Subcutaneous abdominal adipose tissue (tissue), 5 donors: ENCODE measurements around the gene KCNIP4.

Source experiments
- H3K27ac ChIP-seq: one replicate; pipeline ENCODE4 v1.7.0; 2013; ENCODE audit warnings: low read depth, mild to moderate bottlenecking, inconsistent platforms, low read length, moderate library complexity
- H3K27me3 ChIP-seq, 5 donors: one replicate each; pipeline ENCODE4 v1.7.0; 2013; ENCODE audit warnings: low read length in 5 of 5, inconsistent platforms in 1 of 5; ENCODE audit not compliant: control insufficient read depth in 5 of 5, insufficient read depth in 4 of 5
- H3K36me3 ChIP-seq, 5 donors: one replicate each; pipeline ENCODE4 v1.7.0; 2013; ENCODE audit warnings: low read length in 5 of 5; ENCODE audit not compliant: control insufficient read depth in 5 of 5, insufficient read depth in 5 of 5
- H3K4me1 ChIP-seq, 5 donors: one replicate each; pipeline ENCODE4 v1.7.0; 2013; ENCODE audit warnings: low read length in 5 of 5, mild to moderate bottlenecking in 3 of 5, moderate library complexity in 1 of 5; ENCODE audit not compliant: control insufficient read depth in 5 of 5, insufficient read depth in 5 of 5
- H3K4me3 ChIP-seq, 5 donors: one replicate each; pipeline ENCODE4 v1.7.0; 2013; ENCODE audit warnings: low read length in 5 of 5, low read depth in 1 of 5
- H3K9ac ChIP-seq, 5 donors: one replicate each; pipeline ENCODE4 v1.7.0; 2013; ENCODE audit warnings: low read length in 5 of 5, mild to moderate bottlenecking in 4 of 5, moderate library complexity in 3 of 5
- H3K9me3 ChIP-seq, 5 donors: one replicate each; pipeline ENCODE4 v1.7.0; 2013; ENCODE audit warnings: low read length in 5 of 5; ENCODE audit not compliant: control insufficient read depth in 5 of 5
- donor health status: healthy.
- donor health status: healthy.
- donor health status: healthy.
- donor health status: healthy.
- donor health status: healthy.

KCNIP4 gene

DNA sequence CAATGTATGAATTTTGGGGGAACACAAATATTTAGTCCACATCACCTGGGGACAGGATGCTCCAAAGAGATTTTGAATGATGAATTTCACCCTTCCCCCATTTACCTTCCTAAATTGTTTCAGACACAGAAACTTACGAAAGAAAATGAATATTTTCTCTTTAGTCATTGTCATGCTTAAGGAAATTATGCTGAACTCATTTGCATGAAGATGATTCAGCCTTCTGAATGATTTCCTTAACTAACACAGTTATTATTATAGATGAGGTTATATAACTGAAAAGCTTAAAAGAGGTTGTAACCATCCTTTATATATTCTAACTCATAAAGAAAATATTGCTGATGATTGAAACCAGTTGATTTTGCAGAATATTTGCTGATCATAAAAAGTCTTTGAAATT, 61.1 kb downstream of the KCNIP4 start:
- Histone ChIP-seq H3K27ac (no peak overlapping the region), H3K36me3 (no peaks in the 10 kb centered on the region), H3K9ac (no peak overlapping the region), H3K9me3 (no peaks in the 10 kb centered on the region), H3K27me3 (no peaks in the 10 kb centered on the region), H3K4me3 (no peak overlapping the region), H3K4me1 (peaks cover 0 to 10% (median 3%) of the 10 kb centered on the region in 5 donors)

DNA sequence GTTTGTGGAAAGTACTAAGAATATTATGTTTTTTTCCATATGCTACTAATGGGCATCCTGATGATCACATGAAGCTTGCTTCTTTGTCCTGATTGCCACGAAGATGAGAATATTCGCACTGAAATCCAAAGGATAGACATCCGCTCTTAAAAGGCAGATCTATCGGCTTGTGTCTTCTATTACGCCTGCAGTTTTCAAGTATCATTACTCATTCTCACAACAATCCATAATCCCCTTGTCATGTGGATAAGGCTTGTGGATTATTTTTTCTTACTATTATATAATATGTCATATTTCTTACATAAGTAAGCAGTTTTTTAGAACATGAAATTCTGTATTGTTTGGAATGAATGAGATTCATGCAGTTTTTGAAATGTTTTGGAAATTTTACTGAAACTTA, 62.8 kb downstream of the KCNIP4 start:
- Histone ChIP-seq H3K27ac (no peak overlapping the region), H3K9ac (no peak overlapping the region), H3K4me1 (peaks cover 0 to 10% (median 3%) of the 10 kb centered on the region in 5 donors), H3K27me3 (no peaks in the 10 kb centered on the region), H3K9me3 (no peaks in the 10 kb centered on the region), H3K36me3 (no peaks in the 10 kb centered on the region), H3K4me3 (no peak overlapping the region)

DNA sequence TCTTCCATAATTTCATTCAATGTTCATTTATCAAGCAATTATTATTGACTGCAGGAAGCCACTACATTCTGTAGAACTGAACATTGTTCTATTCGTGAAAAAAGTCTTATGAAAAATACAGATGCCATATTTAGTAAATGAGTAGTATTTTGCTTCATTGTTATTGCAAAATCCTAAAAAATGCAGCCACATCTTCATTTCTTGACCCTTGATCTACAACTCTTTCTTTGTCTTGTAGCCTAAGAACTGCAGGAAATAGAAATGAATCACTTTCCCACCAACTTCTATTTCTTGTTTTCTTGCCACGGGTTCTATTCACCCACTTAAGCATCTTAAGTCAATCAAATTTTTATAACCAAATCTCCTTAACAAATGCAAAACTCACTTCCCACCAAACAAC, 63.3 kb downstream of the KCNIP4 start:
- no peaks in the 10 kb centered on the region for H3K9me3 ChIP-seq
- no peaks in the 10 kb centered on the region for H3K27me3 ChIP-seq
- no peak overlapping the region for H3K27ac ChIP-seq
- no peaks in the 10 kb centered on the region for H3K36me3 ChIP-seq
- peaks cover 0 to 10% (median 3%) of the 10 kb centered on the region in 5 donors for H3K4me1 ChIP-seq
- no peak overlapping the region for H3K4me3 ChIP-seq
- no peak overlapping the region for H3K9ac ChIP-seq

GRCh38 chr4:21884615-21885014, 64.0 kb downstream of the KCNIP4 start:
- Histone ChIP-seq H3K27ac (no peak overlapping the region), H3K4me3 (no peak overlapping the region), H3K27me3 (no peaks in the 10 kb centered on the region), H3K9ac (no peak overlapping the region), H3K4me1 (peaks cover 0 to 10% (median 3%) of the 10 kb centered on the region in 5 donors), H3K9me3 (no peaks in the 10 kb centered on the region), H3K36me3 (no peaks in the 10 kb centered on the region)

DNA sequence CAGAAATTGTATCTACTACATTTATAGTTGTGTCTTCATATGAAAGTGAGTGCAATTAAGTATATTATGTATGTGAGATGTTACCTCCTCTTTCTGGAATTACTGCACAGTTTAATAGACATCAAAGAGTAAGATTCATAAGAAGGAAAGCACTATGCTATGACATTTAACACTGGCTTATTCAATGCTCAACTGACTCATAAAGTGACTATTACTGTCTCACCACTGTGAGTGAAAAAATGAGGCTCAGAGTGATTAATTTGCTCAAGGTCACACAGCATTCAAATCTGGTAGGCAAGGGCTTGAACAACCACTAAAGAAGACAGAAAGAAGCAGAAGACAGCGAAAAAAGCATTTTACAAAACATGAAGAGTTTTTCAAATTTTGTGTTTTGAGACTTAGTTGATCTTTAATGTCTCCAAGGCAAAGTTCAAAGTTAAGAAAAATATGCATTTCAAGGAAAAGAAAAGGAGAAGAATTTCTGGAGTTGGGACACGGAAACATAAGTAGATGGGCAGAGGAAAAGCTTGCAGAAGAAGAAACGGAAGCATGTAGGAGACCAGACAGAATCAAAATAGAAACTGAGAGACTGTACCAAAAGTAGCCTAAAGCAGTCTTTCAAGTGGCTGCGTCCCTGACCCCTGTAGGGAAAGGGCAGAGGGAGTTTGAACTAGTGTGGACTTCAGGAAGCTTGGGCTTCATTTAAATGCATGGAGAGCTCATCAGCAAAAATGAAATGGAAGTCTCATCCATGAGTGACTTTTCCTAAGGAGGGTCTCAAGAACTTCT, 66.3 kb downstream of the KCNIP4 start:
- no peaks in the 10 kb centered on the region for H3K36me3 ChIP-seq
- H3K9me3 ChIP-seq, result no peaks in the 10 kb centered on the region
- H3K27ac ChIP-seq, result no peak overlapping the region
- peaks cover 0 to 10% (median 3%) of the 10 kb centered on the region in 5 donors for H3K4me1 ChIP-seq
- no peak overlapping the region for H3K4me3 ChIP-seq
- H3K9ac ChIP-seq, result no peak overlapping the region
- H3K27me3 ChIP-seq, result no peaks in the 10 kb centered on the region

DNA sequence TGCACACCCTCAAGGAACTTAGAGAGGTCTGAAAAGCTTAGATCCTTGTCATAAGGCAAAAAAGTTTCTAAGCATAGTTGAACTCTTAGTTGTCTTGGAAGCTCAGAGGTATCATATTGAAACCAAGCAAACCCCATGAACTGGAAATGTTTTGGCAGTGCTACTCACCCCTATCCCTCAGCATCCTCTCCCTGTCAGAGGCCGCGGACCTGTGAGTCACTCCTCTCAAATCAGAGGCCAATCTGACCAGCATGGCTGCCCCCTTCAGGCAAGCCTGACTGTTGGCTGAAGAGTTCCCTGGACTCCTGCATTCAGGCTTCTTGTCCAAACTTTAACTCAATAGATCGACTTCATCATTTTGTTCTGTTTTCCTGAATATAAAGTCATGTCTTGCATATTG, 69.4 kb downstream of the KCNIP4 start:
- Histone ChIP-seq H3K9me3 (no peaks in the 10 kb centered on the region), H3K27me3 (no peaks in the 10 kb centered on the region), H3K4me3 (no peak overlapping the region), H3K9ac (no peak overlapping the region), H3K36me3 (no peaks in the 10 kb centered on the region), H3K4me1 (no peaks in the 10 kb centered on the region), H3K27ac (no peak overlapping the region)

- Histone ChIP-seq H3K9ac (no peak overlapping the region), H3K27ac (no peak overlapping the region), H3K9me3 (no peaks in the 10 kb centered on the region), H3K4me1 (no peaks in the 10 kb centered on the region), H3K4me3 (no peak overlapping the region), H3K27me3 (no peaks in the 10 kb centered on the region), H3K36me3 (no peaks in the 10 kb centered on the region)
These were observed 71.9 kb downstream of the KCNIP4 start for GRCh38 chr4:21876711-21877110.

DNA sequence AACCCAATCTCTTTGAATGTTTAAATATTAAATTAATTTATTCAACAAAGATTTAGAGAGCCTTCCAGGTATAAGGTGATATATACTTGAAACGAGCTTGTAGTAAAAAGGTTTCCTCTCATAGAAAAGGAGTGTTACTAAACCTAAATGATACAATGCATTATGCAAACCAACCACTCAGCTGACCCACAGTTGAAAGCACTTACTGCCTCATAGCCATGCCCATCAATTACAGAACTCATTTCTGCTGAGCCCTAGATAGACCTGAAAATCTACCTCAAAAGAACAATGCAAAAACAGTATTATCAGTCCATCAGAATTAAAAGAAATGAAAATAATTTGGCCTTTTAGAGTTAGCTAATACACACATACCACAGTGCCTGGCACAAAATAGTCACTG, 75.4 kb downstream of the KCNIP4 start:
- no peak overlapping the region for H3K9ac ChIP-seq
- H3K4me1 ChIP-seq, result no peaks in the 10 kb centered on the region
- H3K36me3 ChIP-seq, result no peaks in the 10 kb centered on the region
- no peak overlapping the region for H3K4me3 ChIP-seq
- no peaks in the 10 kb centered on the region for H3K27me3 ChIP-seq
- no peaks in the 10 kb centered on the region for H3K9me3 ChIP-seq
- H3K27ac ChIP-seq, result no peak overlapping the region

GRCh38 chr4:21872101-21872500, 76.5 kb downstream of the KCNIP4 start:
- Histone ChIP-seq H3K4me3 (no peak overlapping the region), H3K4me1 (no peaks in the 10 kb centered on the region), H3K27me3 (no peaks in the 10 kb centered on the region), H3K9me3 (no peaks in the 10 kb centered on the region), H3K36me3 (no peaks in the 10 kb centered on the region), H3K9ac (no peak overlapping the region), H3K27ac (no peak overlapping the region)

DNA sequence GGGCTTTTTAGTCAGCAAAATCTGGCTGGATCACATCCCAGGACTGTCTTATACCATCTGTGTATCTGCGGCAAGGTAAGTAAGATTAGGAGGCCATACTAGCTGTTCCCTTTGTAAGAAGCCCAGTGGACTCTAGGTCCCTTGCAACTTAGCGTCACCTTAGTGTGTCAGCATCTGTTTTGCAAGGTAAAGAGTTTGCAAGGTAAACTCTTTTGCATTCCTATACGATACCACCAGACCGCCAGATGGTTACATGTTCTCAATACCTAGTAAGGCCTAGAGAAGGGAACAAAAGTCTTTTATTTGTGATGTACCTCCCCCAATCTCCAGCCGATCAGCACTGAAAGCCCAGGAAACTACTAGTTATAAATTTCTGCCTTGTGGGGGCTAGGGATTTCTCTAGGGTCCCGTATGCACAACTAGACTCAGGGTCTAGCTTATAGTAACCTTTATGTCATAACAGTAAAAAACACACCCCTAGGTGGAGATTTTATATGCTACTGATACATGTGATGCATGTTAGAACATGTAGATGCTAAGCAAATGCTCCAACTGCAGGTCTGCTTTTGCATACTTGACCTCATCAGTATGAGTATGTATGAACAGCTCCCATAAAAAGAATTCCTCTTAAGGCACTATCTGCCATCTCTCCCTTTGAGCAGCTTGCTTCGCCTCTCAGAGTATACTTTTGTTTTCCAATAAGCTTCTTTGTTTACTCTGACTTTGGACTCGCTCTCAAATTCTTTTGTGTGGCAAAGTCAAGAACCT, 78.4 kb downstream of the KCNIP4 start:
- no peaks in the 10 kb centered on the region for H3K9me3 ChIP-seq
- H3K36me3 ChIP-seq, result no peaks in the 10 kb centered on the region
- H3K9ac ChIP-seq, result no peak overlapping the region
- H3K4me1 ChIP-seq, result no peaks in the 10 kb centered on the region
- no peak overlapping the region for H3K4me3 ChIP-seq
- H3K27ac ChIP-seq, result no peak overlapping the region
- H3K27me3 ChIP-seq, result no peaks in the 10 kb centered on the region
